ENCODE data around the gene TMEM150B. TPM values are rescaled to one million over a fixed set of nuclear protein-coding genes. Genes with fewer than 3 reads are reported as not detected.

Gene TMEM150B
- polyA plus RNA-seq, 12 donors, result 0.40 to 1.1 (median 0.71) TPM; not detected in 2

- no peak for DNase-seq
Observed at GRCh38 chr19:55355213-55355821, 30.2 kb upstream of the TMEM150B start.

- DNase-seq, result no peak
Observed at GRCh38 chr19:55354698-55355212, 29.6 kb upstream of the TMEM150B start, which contains the start of gene COX6B2. COX6B2 (minus strand) TSS chr19:55354719; CDS start chr19:55354521, 198 bp downstream.

DNA sequence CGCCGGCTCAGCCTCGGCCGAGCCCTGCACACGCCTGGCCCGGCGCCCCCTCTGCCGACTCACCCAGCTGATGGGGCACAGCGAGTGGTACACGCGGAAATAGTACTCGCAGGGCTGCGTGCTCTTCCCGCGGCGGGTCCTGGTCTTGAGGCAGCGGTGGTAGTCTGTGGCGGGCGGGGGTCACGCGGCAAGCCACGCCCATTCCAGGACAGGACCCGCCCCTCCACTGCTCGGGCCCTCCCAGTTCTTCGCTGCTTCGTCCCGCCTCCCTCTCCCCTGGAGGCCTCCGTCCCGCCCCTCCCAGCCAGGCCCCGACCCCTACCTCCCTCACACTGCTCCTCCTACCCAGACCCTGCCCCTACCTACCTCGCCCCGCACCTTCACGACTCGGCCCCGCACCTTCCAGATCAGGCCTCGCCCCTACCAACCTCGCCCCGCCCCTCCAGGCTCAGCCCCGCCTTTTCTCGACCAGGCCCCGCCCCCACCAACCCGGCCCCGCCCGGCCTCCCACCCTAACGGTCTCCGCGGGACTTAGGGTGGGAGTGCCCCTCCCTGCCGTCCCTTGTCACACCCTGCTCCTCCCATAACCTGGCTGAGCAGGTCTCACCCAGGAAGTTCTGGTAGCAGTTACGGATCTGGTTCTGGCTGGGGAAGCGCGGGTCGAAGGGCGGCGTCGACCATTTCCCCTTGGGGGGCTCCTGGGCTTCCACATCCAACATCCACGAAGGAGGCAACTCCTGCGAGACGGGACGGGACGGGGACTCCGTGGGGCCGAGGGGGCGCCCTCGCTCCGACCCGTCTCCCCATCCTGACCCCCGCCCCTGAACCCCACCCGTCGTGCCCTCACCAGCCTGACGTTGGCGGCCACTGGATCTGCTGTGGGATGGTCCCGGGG, 28.9 kb upstream of the TMEM150B start:
- no peak for DNase-seq

DNA sequence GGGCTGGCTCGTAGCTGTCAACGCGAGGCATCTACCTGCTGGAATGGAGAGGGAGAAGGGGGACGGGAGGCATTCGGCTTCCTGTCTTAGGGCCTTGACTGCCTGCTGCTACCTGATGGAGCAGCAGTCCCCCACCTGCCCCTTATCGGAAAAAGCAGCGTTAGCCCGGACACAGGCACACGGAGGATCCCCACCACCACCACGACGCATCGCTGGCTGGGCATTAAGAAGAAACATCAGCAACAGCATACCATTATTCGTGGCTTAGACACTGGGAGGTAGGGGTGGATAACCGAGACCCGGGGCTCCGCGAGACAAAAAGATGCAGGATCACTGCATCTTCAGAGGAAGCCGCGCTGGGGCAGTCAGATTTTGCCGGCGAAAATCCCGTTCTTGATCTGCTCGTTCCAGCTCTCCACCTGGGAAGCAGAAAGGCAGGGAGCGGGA, 28.2 kb upstream of the TMEM150B start:
- no peak for DNase-seq

DNA sequence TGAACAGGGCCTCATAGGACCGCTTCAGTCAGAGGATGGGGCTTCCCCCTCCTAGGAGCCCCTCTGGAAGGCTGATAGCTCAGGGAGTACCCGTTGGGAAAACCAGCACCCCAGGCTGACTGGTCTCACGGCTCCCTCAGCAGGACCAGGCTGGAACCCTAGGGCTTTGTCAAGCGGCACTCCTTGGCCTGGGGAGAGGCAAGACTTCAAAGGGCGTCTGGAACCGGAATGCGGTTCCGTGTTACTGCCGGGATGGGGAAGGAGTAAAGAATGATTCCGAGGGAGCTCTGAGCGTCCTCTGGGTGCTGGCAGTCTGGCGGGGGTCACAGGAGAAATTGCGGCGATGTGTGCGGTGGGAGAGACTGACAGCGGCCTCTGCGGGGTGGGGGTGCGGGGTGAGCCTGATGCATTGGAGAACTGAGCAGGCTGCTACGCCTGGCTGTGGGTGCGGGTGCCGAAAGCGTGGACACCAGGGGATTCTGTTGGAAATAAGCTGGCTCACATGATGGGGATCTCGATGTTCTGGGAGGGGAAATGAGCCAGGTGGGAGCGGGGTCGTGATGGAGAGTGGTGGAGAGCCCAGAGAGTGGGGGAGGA, 27.5 kb upstream of the TMEM150B start:
- no peak for DNase-seq

DNA sequence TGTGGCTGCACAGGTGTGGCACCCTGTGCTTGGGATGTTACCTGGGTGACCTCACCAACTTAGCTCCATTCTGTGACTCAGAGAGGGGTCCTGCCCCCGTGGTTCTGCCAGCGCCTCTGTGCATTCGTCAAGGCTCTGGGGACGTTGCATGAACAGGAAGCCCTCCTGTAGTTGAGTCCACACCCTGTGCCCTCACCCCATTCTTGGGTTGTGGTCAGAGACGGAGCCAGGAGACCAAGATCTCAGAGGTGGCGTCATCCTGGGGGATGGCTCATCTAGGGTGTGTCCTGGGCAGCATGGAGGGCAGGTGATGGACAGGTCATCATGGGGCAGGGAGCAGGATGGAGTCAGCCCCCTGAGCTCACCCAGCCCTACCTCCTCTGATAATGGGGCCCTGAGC, 26.9 kb upstream of the TMEM150B start:
- no peak for DNase-seq

- no peak for DNase-seq
Observed at GRCh38 chr19:55350620-55351315, 25.6 kb upstream of the TMEM150B start.

DNA sequence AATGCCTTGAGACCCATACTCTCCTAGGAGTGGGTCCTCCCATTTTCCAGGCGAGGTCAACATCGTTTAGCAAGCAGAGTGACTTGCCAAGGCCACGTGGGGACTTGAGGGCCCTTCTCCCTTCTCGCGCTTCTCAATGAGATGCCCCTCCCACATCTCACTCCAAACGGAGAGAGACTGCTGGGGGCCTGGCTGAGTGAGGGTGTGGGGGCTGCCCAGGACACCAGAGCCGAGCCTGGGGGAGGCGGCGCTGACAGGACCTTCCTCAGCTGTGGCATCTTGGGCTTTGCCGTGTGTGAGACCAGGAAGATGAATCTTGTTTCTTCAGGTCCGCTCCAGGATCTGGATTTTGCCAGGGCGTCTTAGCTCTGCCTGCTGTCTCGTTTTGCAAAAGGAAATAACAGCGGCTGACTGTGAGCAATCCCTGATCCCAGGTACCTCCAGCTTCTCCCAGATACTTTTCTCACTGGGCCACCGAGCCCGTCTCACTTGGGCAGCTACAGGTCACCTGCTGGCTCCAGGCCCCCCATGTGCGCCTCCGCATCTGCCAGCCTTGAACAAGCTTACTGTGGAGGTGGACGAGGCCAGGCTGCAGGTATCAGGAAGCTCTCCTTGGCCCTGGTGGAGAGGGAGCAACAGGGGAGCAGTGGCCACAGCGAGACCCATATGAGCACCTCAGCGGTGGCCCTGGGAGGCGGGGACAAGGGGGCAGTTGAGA, 23.3 kb upstream of the TMEM150B start:
- DNase-seq, result no peak

DNA sequence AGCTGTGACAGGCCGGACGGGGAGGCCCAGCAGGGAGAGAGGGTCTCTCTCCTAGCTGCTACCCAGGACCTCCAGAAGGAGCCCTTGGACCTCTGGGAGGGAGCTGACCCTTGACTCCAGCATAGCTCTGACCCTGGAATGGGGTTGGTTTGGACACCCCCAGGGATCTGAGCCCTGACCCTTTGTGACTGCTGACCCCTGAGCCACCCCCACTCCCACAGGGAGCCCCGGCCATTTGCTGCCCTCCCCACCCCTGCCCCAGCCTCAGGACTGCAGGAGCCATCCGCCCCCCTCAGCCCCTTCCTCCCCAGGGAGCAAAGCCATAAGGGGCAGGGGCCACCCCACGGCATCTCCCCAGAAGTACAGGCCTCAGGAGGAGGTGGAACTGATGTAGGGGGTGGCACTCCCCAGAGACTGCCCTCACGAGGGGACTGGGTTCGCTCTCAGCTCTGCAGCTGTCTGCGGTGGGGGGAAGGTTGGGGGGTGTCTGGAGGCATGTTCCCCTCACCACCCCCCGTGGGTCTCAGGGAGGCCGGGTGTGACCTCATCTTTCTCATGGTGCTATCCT, 22.4 kb upstream of the TMEM150B start:
- no peak for DNase-seq

DNA sequence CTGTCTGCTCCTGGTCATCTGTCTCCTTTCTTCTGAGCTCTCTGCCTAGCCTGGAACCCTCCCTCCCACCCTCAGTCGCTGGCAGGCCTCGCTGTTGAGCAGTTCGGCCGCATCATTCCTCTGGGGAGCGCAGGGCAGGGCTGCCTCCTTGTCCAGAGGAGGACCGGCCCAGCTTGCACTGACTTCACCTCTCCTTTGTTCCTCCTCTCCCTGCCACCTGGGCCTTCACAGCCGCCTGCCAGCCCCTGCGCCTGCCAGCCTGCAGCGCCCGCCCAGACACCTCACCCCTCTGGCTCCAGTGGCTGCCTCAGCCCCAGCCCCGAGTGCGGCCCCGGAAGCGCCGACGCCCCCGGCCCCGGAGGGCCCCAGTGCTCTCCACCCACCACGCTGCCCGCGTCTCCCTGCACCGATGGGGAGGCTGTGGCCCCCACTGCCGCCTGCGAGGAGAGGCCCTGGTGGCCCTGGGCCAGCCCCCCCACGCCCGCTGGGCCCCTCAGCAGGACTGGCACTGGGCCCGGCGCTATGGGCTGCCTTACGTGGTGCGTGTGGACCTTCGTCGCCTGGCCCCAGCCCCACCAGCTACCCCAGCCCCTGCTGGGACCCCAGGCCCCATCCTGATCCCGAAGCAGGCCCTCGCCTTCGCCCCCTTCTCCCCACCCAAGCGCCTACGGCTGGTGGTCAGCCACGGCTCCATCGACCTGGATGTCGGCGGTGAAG, 21.7 kb upstream of the TMEM150B start:
- no peak for DNase-seq

GRCh38 chr19:55345818-55346724, 20.9 kb upstream of the TMEM150B start:
- no peak for DNase-seq

DNA sequence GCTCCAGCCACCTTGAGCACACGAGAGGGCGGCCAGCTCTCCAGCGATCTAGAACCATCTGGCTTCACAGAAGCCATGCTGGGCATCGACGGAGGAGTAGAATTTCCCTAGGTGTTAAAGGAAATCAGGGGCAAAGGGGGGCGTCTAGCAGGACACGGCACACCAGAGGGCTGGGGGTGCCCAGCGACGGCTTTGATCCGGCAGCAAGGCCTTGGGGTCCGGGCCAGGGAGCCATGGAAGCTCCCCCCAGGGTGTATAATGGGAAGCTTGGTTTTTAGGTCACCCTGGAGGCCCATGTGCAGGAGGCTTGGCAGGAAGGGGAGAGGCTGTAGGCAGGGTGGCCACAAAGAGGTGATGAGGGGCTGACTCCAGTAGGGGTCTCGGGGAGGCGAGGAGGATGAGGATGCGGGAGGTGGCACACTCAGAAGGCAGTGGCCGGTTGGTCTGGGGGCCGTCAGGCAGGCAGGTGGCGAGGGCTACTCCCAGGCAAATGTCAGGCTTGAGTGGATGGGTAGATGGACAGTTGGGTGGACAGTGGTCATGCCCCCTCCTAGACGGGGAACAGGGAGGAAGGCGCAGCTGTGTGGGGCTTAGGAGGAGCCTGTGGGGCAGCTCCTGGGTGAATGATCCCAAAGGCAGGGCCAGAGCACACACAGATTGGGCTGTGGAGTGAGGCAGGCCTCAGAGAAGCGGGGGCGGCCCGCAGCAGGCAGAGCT, 20.1 kb upstream of the TMEM150B start:
- DNase-seq, result no peak

GRCh38 chr19:55344444-55344843, 19.3 kb upstream of the TMEM150B start:
- DNase-seq, result no peak

DNA sequence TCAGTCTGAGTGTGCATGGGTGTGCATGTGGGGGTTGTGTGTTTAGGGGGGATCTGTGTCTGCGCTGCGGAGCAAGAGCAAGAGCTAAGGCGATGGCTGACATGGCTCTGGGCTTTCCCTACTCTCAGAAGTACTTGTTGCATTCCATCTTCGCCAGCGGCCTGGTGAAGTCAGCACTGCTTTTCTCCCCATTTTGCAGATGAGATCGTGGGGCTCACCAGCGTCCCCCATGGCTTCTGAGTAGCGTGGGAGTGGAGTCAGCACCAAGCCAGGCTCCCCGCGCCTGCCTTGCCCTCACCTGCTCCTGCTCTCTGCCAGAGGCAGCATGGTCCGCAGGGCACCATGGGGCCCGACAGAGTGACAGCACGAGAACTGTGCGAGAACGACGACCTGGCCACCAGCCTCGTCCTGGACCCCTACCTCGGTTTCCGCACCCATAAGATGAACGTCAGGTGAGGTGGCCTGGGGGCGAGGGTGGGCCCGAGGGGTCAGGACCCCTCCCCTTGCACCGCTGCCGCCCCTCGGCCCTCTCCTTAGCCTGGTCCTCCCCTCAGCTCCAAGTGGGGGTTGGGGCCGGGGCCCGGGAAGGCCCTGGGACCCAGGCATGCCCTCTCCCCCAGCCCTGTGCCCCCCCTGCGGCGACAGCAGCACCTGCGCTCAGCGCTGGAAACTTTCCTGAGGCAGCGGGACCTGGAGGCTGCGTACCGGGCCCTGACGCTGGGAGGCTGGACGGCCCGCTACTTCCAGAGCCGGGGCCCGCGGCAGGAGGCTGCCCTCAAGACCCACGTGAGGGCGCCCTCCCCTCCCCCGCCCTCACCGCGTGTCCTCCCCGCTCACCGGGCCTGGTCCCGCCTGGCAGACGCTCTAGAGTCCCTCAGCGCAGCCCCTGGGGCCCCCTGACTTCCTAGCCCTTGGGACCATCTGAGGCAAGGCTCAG, 16.7 kb upstream of the TMEM150B start:
- no peak for DNase-seq

DNA sequence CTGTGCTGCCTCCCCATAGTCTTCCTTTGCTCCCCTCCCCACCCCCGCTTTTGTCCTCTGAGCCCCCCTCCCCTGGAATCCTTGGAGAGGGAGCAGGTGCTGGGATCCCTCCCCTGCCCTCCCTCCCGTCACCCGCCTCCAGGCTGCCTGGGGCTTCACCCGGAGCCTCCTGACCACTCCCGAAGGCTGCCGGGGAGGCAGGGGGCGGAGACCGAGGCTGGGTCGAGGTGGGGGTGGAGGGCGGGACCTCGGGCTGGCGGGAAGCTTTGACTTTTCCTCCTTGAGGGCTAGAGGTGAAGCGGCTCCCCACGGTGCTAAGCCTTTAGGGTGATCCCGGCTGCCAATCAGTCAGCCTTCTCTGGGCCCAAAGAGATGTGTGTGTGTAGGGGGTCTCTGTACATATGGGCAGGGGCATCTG, 16.0 kb upstream of the TMEM150B start:
- DNase-seq, result peak; percentile 72

GRCh38 chr19:55340784-55341147, 15.6 kb upstream of the TMEM150B start:
- DNase-seq, result no peak
